Suprapubic skin (tissue), 4 donors: ENCODE data around the gene ZNF446.

Source experiments
- CTCF ChIP-seq, 2 donors: fragments of 200-600 bp in 1 of 2; fragments of 450-650 bp in 1 of 2; sonication (generic) in 1 of 2; IDR thresholded peaks; one replicate each; pipeline ENCODE4 v1.5.1; 2016 to 2019; ENCODE audit warnings: antibody characterized with exemption in 2 of 2, mild to moderate bottlenecking in 1 of 2, moderate library complexity in 1 of 2
- POLR2A ChIP-seq, 2 donors: fragments of 450-650 bp; IDR thresholded peaks; one replicate each; pipeline ENCODE4 v1.6.1; 2017; ENCODE audit warnings: antibody characterized with exemption in 2 of 2, mild to moderate bottlenecking in 2 of 2, moderate library complexity in 2 of 2
- POLR2AphosphoS5 ChIP-seq, 3 donors: sonication (generic); formaldehyde crosslinking; IDR thresholded peaks; one replicate each; pipeline ENCODE4 v1.6.1; 2017; ENCODE audit warnings: antibody characterized with exemption in 3 of 3

GRCh38 chr19:58440556-58440955, 35.6 kb upstream of the ZNF446 start:
- TF ChIP-seq CTCF (IDR thresholded peaks at IDR 0.05) (no peak), POLR2A (IDR thresholded peaks at IDR 0.05) (no peak), POLR2AphosphoS5 (IDR thresholded peaks at IDR 0.05) (no peak)
